GM21786 (cell line): ENCODE measurements around the gene EPB41L5.

Experiments
- ATAC-seq: cut with Tn5 transposase; IDR thresholded peaks from one replicate; pipeline ENCODE4 v1.9.1; 2021; ENCODE audit not compliant: unreplicated experiment

EPB41L5 gene

DNA sequence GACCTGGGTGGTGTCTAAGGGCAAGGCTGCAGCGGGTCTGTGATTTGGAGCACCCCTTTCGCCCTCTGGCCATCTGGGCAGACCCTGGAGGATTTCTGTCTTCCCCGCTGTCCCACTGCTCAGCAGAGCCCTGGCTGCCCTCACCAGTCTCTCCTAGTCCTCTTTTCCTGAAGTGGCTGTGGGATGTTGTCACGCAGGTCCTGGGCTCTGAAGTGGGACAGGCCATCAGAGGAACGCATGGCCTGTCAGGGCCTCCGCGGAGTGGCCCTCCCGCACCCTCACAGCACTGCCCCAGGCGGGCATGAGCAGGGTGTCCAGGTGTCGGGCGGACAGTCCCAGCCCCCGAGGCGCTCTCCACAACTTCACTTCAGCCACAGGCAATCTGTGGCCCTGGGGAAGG lies 211.4 kb downstream of the EPB41L5 start:
- no peak for ATAC-seq

GRCh38 chr2:120224735-120225548 lies 212.1 kb downstream of the EPB41L5 start:
- no peak for ATAC-seq

DNA sequence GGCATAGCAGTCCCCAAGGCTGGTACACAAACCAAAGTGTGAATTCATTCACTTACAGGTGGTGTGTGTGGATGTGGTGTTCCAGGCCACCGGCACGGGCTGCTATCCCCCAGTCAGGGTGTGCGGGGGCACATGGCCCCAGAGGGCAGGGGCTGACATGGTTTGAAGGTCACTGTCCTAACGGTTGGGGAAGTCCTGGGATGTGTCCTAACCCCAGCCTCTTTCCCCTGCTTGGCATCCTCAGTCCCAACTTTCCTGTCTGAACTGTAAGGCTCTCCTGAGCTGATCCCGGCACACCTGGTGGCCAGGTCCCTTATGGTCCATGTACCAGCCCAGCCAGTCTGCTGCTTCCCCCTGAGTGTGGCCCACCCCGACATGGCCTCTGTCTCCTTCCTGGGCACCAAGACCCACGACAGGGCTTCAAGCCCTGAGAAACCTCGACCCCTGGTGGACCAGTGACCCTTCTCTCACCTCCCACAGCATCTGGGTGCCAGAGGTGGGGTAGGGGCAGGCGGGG lies 212.7 kb downstream of the EPB41L5 start:
- ATAC-seq, result no peak

- ATAC-seq, result no peak
Observed at GRCh38 chr2:120226316-120226715, 213.4 kb downstream of the EPB41L5 start.

GRCh38 chr2:120227111-120227991 lies 214.5 kb downstream of the EPB41L5 start:
- no peak for ATAC-seq

DNA sequence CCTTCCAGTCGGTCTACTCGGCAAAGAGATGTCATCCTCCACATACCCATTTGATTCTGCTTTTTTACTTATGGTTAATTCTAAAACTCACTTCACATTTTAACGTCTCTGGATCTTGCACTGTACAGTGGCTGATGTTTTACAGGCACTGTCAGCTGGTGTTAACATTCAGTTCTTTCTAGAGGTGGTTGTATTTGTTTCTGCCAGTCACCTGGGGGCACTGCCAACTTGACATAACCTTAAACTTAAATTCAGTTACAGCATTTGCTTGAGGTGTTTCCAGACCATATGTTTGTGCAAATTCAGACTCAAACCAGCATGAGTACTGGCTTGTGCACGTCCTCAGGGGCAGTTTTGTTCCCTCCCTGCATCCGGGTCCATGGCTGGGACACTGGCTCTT lies 215.6 kb downstream of the EPB41L5 start:
- ATAC-seq, result no peak
